HG03045 (cell line): ENCODE data around the gene HELZ2.

Experiments used
- ATAC-seq: cut with Tn5 transposase; IDR thresholded peaks from one replicate; pipeline ENCODE4 v1.9.1; 2021; ENCODE audit warnings: mild to moderate bottlenecking, moderate library complexity; ENCODE audit not compliant: unreplicated experiment

The HELZ2 gene

GRCh38 chr20:63553933-63554290, 20.1 kb downstream of the HELZ2 start, which contains the start of gene FNDC11:
Gene FNDC11 (plus strand): TSS chr20:63554159. CDS start chr20:63555664, 1,505 bp downstream.
- peak; percentile 31 for ATAC-seq

GRCh38 chr20:63553251-63553932, 20.6 kb downstream of the HELZ2 start:
- ATAC-seq: peak; percentile 42

- ATAC-seq: no peak
These were observed 21.4 kb downstream of the HELZ2 start for GRCh38 chr20:63552481-63553249.

- no peak for ATAC-seq
These were observed 23.0 kb downstream of the HELZ2 start for GRCh38 chr20:63551068-63551467.

GRCh38 chr20:63549679-63550282, 24.3 kb downstream of the HELZ2 start:
- no peak for ATAC-seq

- ATAC-seq: no peak
These were observed 25.0 kb downstream of the HELZ2 start for GRCh38 chr20:63549019-63549418.

- ATAC-seq: no peak
These were observed 25.5 kb downstream of the HELZ2 start for GRCh38 chr20:63548542-63548941.

GRCh38 chr20:63547725-63548480, 26.1 kb downstream of the HELZ2 start, which contains the start of gene SRMS:
Gene SRMS (minus strand): TSS chr20:63547749. CDS start chr20:63547463, 286 bp downstream.
- ATAC-seq: no peak

- ATAC-seq: no peak
These were observed 26.9 kb downstream of the HELZ2 start for GRCh38 chr20:63546956-63547724.

- ATAC-seq: no peak
These were observed 27.6 kb downstream of the HELZ2 start for GRCh38 chr20:63546256-63546955.

- ATAC-seq: no peak
These were observed 28.2 kb downstream of the HELZ2 start for GRCh38 chr20:63545814-63546213.

GRCh38 chr20:63544958-63545516, 29.0 kb downstream of the HELZ2 start:
- no peak for ATAC-seq

- ATAC-seq: no peak
These were observed 29.6 kb downstream of the HELZ2 start for GRCh38 chr20:63544241-63544957.

- no peak for ATAC-seq
These were observed 30.3 kb downstream of the HELZ2 start for GRCh38 chr20:63543733-63544132.

GRCh38 chr20:63543131-63543530, 30.9 kb downstream of the HELZ2 start:
- ATAC-seq: no peak

GRCh38 chr20:63542696-63543095, 31.3 kb downstream of the HELZ2 start:
- no peak for ATAC-seq

GRCh38 chr20:63542031-63542559, 31.9 kb downstream of the HELZ2 start:
- no peak for ATAC-seq

GRCh38 chr20:63541371-63541770, 32.7 kb downstream of the HELZ2 start:
- ATAC-seq: no peak
